Measurements from ENCODE around the gene TNFRSF1B.
A peak's percentile ranks its signal among the peaks of the same experiment; 100 is the strongest.

The TNFRSF1B gene

DNA sequence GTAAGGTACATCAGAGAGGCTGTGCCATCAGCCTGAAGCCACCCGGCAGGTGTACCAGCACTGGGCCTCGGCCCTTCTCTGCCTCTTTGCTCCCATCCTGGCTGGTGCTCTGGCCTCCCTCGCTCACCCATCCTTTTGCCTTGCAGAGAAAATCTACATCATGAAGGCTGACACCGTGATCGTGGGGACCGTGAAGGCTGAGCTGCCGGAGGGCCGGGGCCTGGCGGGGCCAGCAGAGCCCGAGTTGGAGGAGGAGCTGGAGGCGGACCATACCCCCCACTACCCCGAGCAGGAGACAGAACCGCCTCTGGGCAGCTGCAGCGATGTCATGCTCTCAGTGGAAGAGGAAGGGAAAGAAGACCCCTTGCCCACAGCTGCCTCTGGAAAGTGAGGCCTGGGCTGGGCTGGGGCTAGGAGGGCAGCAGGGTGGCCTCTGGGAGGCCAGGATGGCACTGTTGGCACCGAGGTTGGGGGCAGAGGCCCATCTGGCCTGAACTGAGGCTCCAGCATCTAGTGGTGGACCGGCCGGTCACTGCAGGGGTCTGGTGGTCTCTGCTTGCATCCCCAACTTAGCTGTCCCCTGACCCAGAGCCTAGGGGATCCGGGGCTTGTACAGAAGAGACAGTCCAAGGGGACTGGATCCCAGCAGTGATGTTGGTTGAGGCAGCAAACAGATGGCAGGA, 24.5 kb upstream of the TNFRSF1B start:
- no peak for DNase-seq

DNA sequence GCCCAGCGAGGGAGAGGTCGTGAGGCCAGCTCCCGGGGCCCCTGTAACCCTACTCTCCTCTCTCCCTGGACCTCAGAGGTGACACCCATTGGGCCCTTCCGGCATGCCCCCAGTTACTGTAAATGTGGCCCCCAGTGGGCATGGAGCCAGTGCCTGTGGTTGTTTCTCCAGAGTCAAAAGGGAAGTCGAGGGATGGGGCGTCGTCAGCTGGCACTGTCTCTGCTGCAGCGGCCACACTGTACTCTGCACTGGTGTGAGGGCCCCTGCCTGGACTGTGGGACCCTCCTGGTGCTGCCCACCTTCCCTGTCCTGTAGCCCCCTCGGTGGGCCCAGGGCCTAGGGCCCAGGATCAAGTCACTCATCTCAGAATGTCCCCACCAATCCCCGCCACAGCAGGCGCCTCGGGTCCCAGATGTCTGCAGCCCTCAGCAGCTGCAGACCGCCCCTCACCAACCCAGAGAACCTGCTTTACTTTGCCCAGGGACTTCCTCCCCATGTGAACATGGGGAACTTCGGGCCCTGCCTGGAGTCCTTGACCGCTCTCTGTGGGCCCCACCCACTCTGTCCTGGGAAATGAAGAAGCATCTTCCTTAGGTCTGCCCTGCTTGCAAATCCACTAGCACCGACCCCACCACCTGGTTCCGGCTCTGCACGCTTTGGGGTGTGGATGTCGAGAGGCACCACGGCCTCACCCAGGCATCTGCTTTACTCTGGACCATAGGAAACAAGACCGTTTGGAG, 23.7 kb upstream of the TNFRSF1B start:
- no peak for DNase-seq

DNA sequence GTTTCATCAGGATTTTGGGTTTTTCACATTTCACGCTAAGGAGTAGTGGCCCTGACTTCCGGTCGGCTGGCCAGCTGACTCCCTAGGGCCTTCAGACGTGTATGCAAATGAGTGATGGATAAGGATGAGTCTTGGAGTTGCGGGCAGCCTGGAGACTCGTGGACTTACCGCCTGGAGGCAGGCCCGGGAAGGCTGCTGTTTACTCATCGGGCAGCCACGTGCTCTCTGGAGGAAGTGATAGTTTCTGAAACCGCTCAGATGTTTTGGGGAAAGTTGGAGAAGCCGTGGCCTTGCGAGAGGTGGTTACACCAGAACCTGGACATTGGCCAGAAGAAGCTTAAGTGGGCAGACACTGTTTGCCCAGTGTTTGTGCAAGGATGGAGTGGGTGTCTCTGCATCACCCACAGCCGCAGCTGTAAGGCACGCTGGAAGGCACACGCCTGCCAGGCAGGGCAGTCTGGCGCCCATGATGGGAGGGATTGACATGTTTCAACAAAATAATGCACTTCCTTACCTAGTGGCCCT, 23.1 kb upstream of the TNFRSF1B start:
- no peak for DNase-seq

DNA sequence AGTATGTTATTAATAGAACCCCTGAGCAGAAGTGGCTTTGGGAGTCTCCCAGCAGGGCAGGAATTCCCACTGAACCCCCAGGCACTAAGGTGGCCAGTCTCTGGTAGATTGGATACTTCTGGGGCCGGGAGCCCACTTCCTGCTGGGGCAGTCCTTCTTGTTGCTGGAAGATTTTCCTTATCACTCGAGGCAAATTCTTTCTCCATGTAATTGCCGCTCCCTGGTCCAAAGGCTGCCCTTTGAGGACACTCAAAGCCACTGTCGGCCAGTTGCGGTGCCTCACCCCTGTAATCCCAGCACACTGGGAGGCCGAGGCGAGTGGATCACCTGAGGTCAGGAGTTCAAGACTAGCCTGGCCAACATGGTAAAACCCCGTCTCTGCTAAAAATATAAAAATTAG, 22.6 kb upstream of the TNFRSF1B start:
- no peak for DNase-seq

GRCh38 chr1:12144969-12145368, 21.8 kb upstream of the TNFRSF1B start:
- no peak for DNase-seq

DNA sequence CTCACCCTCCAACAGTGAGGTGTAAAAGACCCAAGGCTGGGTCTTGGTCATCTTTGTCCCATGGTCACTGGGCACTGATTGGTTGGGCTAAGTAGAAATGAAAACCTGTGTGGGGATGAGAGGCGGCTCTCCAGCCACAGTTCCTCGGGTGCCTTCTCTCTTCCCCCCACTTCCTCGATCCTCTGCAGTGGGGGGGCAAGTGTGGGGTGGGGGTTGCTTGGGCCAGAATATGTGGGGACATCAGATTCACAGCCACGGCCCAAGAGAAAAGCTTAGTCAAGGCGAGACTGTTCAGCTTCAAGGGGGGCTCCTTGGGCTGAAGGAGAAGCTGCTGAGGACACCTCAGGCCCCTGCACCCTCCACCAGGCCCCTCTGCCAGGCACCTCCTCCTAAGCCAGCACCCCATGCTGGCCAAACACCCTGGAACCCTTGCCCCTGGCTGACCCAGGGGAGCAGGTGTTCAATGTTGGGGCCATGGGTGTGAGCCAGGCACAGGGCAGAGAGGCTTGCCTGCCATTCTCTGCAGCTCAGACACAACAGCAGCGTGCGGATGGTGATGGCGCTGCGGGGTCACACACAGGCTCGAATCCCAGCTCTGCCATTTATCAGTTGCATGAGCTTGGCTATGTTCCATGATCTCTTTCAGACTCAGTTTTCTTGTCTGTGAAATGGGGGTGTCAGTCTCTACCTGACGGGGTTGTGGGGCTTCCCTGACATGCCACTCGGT, 21.0 kb upstream of the TNFRSF1B start:
- no peak for DNase-seq

GRCh38 chr1:12146343-12147112, 20.3 kb upstream of the TNFRSF1B start:
- no peak for DNase-seq

DNA sequence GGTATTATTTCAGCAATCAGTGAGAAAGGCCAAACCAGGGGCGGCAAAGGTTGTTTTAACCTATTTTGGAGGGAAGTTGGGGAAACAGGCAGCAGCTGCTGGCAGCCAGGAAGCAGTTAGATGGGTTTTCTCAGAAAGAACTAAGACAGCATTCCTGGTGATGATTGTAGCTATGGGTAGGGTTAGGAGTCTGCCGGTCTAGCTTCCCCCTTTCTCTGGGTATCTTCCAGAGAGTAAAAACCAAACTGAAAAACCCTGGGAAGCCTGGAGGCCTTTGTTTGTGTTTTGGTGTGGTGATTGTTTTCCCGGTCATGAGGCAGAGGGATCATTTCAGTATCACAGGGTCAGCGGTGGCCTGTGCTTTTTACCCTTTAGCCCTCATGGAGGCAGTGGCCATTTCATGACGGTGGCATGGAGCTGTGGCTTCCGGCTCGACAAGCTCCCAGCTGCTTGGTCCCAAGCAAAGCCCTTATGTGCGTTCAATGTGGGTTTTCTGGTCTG, 19.5 kb upstream of the TNFRSF1B start:
- no peak for DNase-seq

DNA sequence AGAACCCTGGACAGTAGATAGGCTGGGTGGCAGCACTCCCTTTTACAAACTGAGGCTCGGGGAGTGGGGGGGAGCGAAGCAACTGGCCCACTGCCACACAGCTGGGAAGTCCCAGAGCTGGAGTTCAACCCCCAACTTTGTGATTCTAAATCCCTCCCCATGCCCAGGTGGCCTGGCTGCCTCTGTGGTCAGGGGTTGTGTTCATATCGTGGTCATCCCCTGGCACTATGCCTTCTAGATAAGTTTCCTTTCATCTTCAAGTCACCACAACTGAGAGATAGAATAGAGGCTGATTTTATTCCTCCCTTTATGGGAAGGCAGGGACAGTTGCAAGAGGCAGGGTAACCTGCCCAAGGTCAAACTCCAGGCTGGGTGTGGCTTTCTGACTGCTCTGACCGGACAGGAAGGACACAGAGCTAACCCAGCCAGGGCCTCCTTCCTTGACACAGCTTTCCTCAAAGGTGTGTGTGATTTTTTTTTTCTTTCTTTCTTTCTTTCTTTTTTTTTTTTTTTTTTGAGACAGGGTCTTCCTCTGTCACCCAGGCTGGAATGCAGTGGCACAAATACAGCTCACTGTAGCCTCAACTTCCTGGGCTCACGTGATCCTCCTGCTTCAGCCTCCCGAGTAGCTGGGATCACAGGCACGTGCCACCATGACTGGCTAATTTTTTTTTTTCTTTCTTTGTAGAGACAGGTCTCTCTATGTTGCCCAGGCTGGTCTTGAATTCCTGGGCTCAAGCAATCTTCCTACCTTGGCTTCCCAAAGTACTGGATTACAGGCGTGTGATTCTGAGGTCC, 18.4 kb upstream of the TNFRSF1B start:
- no peak for DNase-seq

DNA sequence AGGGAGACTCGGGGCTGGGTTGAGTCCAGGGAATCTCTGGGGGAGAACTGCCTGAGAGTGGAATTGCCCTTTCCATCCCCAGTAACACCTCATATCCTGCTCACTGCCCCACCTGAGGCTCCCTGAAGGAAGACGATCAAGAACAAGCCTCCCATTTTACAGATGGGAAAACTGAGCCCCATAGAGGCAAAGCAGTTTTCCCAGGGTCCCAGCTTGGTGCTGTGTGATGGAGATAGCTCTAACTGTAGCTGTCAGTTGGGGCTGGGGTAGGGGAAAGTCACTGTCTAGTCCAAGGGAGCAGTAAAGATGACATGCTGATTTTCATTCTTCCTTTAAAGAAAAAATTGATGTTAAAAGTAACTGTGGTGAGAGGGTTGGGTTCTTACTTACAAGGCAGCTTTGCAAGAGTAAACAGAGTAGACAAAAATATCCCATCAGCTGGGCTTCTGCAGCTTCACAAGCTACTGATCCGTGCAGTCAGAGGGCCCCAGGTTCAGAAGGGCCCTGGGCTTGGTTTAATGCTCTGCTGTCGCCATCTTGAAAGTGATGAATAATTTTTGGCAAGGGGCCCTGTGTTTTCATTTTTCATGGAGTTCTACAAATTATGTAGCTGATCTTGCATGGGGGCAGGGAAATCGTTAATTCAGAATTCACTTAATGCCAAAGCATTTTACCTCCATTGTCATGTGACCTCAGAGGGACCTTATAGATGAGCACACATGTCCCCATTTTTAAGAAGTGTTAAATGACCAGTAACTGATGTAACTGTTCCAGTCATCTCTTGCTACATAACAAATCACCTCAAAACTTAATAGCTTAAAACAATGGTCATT, 17.6 kb upstream of the TNFRSF1B start:
- no peak for DNase-seq

DNA sequence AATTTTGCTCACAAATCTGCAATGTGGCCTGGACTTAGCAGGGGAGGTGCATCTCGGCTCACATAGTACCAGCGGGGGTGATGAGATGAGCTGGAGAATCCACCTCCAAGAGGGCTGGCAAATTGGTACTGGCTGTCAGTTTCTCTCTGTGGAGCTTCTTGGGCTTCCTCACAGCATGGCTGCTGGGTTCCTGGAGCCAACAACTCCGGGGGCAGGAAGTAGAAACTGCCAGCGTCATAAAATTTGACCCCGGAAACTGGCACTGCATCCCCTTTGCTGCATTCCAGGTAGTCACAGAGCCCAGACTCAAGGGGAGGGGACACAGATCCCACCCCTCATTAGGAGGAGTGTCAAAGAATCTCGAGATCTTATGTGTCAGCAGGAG, 17.0 kb upstream of the TNFRSF1B start:
- no peak for DNase-seq

DNA sequence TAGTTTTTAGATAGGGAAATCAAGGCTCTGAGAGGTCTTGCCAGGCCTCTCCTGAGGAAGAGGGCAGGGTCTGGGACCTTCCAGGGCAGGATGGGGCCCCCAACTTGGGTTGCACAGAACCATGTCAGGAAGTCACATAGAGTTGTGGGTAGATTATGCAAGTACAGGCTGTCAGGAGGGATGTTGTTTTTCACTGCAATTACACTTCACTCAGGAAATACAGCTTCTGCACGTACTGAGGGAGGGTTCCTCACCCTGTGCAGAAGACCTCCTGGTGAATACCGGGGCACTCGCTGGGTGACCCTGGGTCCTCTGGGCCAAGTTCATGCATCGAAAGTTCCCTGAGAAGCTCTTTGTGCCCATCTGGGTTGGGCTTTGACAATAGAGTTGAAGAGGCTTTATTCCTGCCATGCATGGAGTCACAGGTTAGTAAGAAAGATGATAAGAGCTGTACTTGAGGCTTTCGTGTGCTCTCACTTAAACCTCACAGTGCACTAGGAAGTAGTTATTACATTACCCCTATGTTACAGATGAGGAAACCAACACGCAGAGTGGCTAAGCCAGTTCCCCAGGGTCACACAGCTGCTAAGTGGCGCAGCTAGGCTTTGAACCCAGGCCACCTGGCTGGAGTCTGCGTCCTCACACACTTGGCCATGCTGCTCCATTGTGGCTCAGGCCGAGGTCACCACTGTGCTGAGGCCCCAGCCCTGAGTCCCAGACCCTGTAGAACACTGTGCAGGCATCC, 16.2 kb upstream of the TNFRSF1B start:
- peak; percentile 45 for DNase-seq

GRCh38 chr1:12151465-12151864, 15.3 kb upstream of the TNFRSF1B start:
- no peak for DNase-seq

GRCh38 chr1:12152113-12152891, 14.5 kb upstream of the TNFRSF1B start:
- no peak for DNase-seq

- DNase-seq, result no peak
These were observed 13.5 kb upstream of the TNFRSF1B start for GRCh38 chr1:12153181-12153785.

- DNase-seq, result no peak
These were observed 11.5 kb upstream of the TNFRSF1B start for GRCh38 chr1:12155328-12155727.

DNA sequence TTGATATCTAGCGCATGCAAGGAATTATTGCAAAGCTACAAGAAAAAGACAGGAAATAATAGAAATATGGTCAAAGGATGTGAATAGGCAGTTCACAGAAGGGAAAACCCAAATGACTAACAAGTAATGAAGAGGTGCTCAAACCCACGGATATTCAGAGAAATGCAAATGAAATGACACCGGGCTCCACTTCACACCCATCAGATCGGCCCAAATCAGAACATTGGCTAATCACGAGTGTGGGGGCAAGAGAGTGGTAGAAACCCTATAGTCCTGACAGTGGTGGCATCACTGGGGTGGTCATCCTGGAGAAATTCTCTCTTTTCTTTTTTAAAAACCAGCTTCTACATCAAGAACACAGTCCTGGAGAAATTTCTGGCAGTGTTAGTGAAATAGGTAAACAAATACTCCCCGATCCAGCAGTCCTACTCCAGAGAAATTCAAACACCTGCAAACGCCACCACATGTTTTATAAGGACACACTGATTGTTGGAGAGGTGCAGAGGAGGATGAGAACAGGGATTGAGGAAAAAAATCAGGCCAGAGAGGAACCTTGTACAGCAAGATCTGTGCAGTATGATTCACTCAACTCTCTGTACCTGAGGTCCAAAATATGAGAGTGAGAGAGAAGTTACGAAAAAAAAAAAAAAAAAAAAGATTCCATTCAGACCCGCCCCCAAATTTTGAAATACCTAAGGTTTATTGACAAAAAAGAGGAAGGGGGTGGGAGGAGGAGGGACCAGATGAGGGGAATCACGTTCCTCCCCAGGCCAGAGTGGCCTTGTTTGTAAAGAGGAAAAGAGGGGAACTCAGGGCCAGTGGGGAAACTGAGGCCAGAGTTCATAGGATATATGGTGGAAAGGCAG, 9.2 kb upstream of the TNFRSF1B start:
- DNase-seq, result no peak
